Breast epithelium (tissue), 4 donors: ENCODE data around the gene ACOT4. TPM values are rescaled to one million over a fixed set of nuclear protein-coding genes. Genes with fewer than 3 reads are reported as not detected.

Experiments
- DNase-seq, 2 donors: peaks; one replicate each; pipeline ENCODE4 v3.0.0-alpha.2; 2019; ENCODE audit warnings: low spot score in 2 of 2
- H3K27ac ChIP-seq, 2 donors: fragments of 200-600 bp; sonication (generic) in 1 of 2; one replicate each; pipeline ENCODE4 v1.5.1; 2016 to 2019; ENCODE audit warnings: mild to moderate bottlenecking in 1 of 2
- H3K27me3 ChIP-seq, 2 donors: fragments of 200-600 bp; sonication (generic) in 1 of 2; one replicate each; pipeline versions ENCODE4 v1.5.1 to v1.6.0; 2017 to 2019; ENCODE audit warnings: control low read depth in 1 of 2, mild to moderate bottlenecking in 1 of 2
- H3K36me3 ChIP-seq: fragments of 200-600 bp; one replicate; pipeline ENCODE4 v1.5.1; 2019
- H3K4me1 ChIP-seq, 2 donors: fragments of 200-600 bp; sonication (generic); one replicate each; pipeline ENCODE4 v1.5.1; 2016 to 2019; ENCODE audit warnings: control low read depth in 1 of 2
- H3K4me3 ChIP-seq, 3 donors: fragments of 200-600 bp; sonication (generic); 1 replicate in 2 of 3; 2 replicates in 1 of 3; pipeline ENCODE4 v1.5.1; 2016 to 2019; ENCODE audit warnings: mild to moderate bottlenecking in 3 of 3, moderate library complexity in 2 of 3
- H3K9me3 ChIP-seq, 2 donors: fragments of 200-600 bp; sonication (generic) in 1 of 2; one replicate each; pipeline ENCODE4 v1.5.1; 2016 to 2019; ENCODE audit warnings: control low read depth in 1 of 2
- CTCF ChIP-seq, 3 donors: fragments of 450-650 bp; IDR thresholded peaks; one replicate each; pipeline ENCODE4 v1.5.1; 2016 to 2017; ENCODE audit warnings: antibody characterized with exemption in 3 of 3, mild to moderate bottlenecking in 3 of 3, moderate library complexity in 3 of 3
- POLR2A ChIP-seq: fragments of 450-650 bp; IDR thresholded peaks from one replicate; pipeline ENCODE4 v1.6.1; 2016; ENCODE audit warnings: antibody characterized with exemption, mild to moderate bottlenecking, moderate library complexity
- POLR2AphosphoS5 ChIP-seq, 3 donors: sonication (generic); formaldehyde crosslinking; IDR thresholded peaks; one replicate each; pipeline ENCODE4 v1.6.1; 2017; ENCODE audit warnings: antibody characterized with exemption in 3 of 3
- intact Hi-C: fragments of 100-400 bp; cut with DNase I; formaldehyde crosslinking; loops from one replicate; pipeline ENCODE4 v1.15.1; 2023; ENCODE audit warnings: low total_unique reads
- total RNA-seq, 3 donors: library from RNA; depleted of rRNA; stranded (reverse); fragments of >200 nt; gene quantifications; one replicate each; pipeline ENCODE4 v1.1.0, GENCODE V29; 2016

Gene ACOT4
- total RNA-seq, 3 donors from 2014 or later = 2.8 to 5.9 (median 3.7) TPM

GRCh38 chr14:73610687-73611086 is 19.0 kb downstream of the ACOT4 start:
- Histone ChIP-seq H3K27me3 (no peaks in the 10 kb centered on the region), H3K4me1 (no peaks in the 10 kb centered on the region), H3K4me3 (no peak overlapping the region), H3K36me3 (no peaks in the 10 kb centered on the region), H3K9me3 (no peaks in the 10 kb centered on the region), H3K27ac (no peak overlapping the region)
- DNase-seq = no peak
- intact Hi-C loops = no loop called here
- TF ChIP-seq POLR2A = no peak
- TF ChIP-seq CTCF (IDR thresholded peaks at IDR 0.05) = no peak
- TF ChIP-seq POLR2AphosphoS5 (IDR thresholded peaks at IDR 0.05) = no peak

GRCh38 chr14:73612339-73613045 is 20.8 kb downstream of the ACOT4 start, which contains the start of gene ACOT6:
Gene ACOT6, plus strand, starts transcription at chr14:73612517. Its CDS starts 55 bp downstream, at chr14:73612572.
- H3K27ac ChIP-seq = peak within 1 kb of the TSS; percentile 72 to 90

GRCh38 chr14:73613046-73613383 is 21.3 kb downstream of the ACOT4 start:
- intact Hi-C loops = no loop called here
- Histone ChIP-seq H3K9me3 (no peaks in the 10 kb centered on the region), H3K36me3 (no peaks in the 10 kb centered on the region), H3K27me3 (no peaks in the 10 kb centered on the region), H3K27ac (peak overlapping the region; percentile 72 to 90), H3K4me1 (no peaks in the 10 kb centered on the region), H3K4me3 (peak overlapping the region; percentile 60 to 93 (median 60))
- TF ChIP-seq CTCF (IDR thresholded peaks at IDR 0.05) (no peak), POLR2A (no peak), POLR2AphosphoS5 (IDR thresholded peaks at IDR 0.05) (no peak)
- no peak for DNase-seq

More at GRCh38 chr14:73612339-73613045, 20.8 kb downstream of the ACOT4 start, which contains the start of gene ACOT6:
- TF ChIP-seq CTCF (IDR thresholded peaks at IDR 0.05) (no peak), POLR2A (no peak)
- H3K4me1 ChIP-seq = no peaks in the 10 kb centered on the region
- H3K36me3 ChIP-seq = no peaks in the 10 kb centered on the region
- peak; percentile 46 to 76 for DNase-seq
- no peaks in the 10 kb centered on the region for H3K27me3 ChIP-seq
- peak within 1 kb of the TSS; percentile 60 to 93 (median 60) for H3K4me3 ChIP-seq
- no peaks in the 10 kb centered on the region for H3K9me3 ChIP-seq
- intact Hi-C loops = no loop called here

GRCh38 chr14:73613419-73613963 is 21.8 kb downstream of the ACOT4 start:
- Histone ChIP-seq H3K9me3 (no peaks in the 10 kb centered on the region), H3K4me1 (no peaks in the 10 kb centered on the region), H3K4me3 (peak overlapping the region in 2 of 3 donors; percentile 60 to 93), H3K27me3 (no peaks in the 10 kb centered on the region), H3K36me3 (no peaks in the 10 kb centered on the region), H3K27ac (no peak overlapping the region)
- intact Hi-C loops = no loop called here
- TF ChIP-seq POLR2A (no peak), CTCF (IDR thresholded peaks at IDR 0.05) (no peak), POLR2AphosphoS5 (IDR thresholded peaks at IDR 0.05) (no peak)
- no peak for DNase-seq

- Histone ChIP-seq H3K27ac (no peak overlapping the region), H3K27me3 (no peaks in the 10 kb centered on the region), H3K9me3 (no peaks in the 10 kb centered on the region), H3K36me3 (no peaks in the 10 kb centered on the region), H3K4me3 (no peak overlapping the region), H3K4me1 (no peaks in the 10 kb centered on the region)
- TF ChIP-seq POLR2A (no peak), POLR2AphosphoS5 (IDR thresholded peaks at IDR 0.05) (no peak), CTCF (IDR thresholded peaks at IDR 0.05) (no peak)
- intact Hi-C loops = loop anchor here (5.0 kb wide), 1 partner anchor 440 kb away; no protein-coding TSS in a partner anchor
- no peak for DNase-seq
Measured at GRCh38 chr14:73616831-73617230, 25.2 kb downstream of the ACOT4 start.
